ENCODE results near the gene PIEZO1. TPM values are rescaled to one million over a fixed set of nuclear protein-coding genes. Genes with fewer than 3 reads are reported as not detected.

Gene PIEZO1
- total and polyA plus RNA-seq, 9 of the 15 experiments (the other 6 are each of a cell fraction or from before 2014, with no cell fraction given): 3.6 to 432 (median 131) TPM

- no peak for TF ChIP-seq ZNF444 (CRISPR knock-in tag; IDR thresholded peaks at IDR 0.05)
- TF ChIP-seq TRIM28 (IDR thresholded peaks at IDR 0.05): no peak
- TF ChIP-seq SIN3A (IDR thresholded peaks at IDR 0.05; ENCODE audit: borderline replicate concordance in 2 of 2, control insufficient read depth in 1 of 2, low read depth in 2 of 2, low read length in 2 of 2): no peak
- no peak for TF ChIP-seq RFX1 (IDR thresholded peaks at IDR 0.05)
- no peak for TF ChIP-seq PHF20 (IDR thresholded peaks at IDR 0.05; ENCODE audit: partially characterized antibody)
- no peak for TF ChIP-seq NFRKB (IDR thresholded peaks at IDR 0.05; ENCODE audit: low read depth)
- no peak for TF ChIP-seq C11orf30 (IDR thresholded peaks at IDR 0.05; ENCODE audit: low read depth)
- TF ChIP-seq, protein P1, sequence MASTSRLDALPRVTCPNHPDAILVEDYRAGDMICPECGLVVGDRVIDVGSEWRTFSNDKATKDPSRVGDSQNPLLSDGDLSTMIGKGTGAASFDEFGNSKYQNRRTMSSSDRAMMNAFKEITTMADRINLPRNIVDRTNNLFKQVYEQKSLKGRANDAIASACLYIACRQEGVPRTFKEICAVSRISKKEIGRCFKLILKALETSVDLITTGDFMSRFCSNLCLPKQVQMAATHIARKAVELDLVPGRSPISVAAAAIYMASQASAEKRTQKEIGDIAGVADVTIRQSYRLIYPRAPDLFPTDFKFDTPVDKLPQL (IDR thresholded peaks at IDR 0.05; ENCODE audit: extremely low read depth, insufficient read length): no peak
- TF ChIP-seq, protein P2, sequence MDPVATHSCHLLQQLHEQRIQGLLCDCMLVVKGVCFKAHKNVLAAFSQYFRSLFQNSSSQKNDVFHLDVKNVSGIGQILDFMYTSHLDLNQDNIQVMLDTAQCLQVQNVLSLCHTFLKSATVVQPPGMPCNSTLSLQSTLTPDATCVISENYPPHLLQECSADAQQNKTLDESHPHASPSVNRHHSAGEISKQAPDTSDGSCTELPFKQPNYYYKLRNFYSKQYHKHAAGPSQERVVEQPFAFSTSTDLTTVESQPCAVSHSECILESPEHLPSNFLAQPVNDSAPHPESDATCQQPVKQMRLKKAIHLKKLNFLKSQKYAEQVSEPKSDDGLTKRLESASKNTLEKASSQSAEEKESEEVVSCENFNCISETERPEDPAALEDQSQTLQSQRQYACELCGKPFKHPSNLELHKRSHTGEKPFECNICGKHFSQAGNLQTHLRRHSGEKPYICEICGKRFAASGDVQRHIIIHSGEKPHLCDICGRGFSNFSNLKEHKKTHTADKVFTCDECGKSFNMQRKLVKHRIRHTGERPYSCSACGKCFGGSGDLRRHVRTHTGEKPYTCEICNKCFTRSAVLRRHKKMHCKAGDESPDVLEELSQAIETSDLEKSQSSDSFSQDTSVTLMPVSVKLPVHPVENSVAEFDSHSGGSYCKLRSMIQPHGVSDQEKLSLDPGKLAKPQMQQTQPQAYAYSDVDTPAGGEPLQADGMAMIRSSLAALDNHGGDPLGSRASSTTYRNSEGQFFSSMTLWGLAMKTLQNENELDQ (CRISPR knock-in tag; IDR thresholded peaks at IDR 0.05; ENCODE audit: borderline replicate concordance): no peak
- no peak for TF ChIP-seq SRSF3 (IDR thresholded peaks at IDR 0.05; ENCODE audit: insufficient read depth, low read length)
- TF ChIP-seq, protein P3, sequence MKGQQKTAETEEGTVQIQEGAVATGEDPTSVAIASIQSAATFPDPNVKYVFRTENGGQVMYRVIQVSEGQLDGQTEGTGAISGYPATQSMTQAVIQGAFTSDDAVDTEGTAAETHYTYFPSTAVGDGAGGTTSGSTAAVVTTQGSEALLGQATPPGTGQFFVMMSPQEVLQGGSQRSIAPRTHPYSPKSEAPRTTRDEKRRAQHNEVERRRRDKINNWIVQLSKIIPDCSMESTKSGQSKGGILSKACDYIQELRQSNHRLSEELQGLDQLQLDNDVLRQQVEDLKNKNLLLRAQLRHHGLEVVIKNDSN (CRISPR knock-in tag; IDR thresholded peaks at IDR 0.05): peak; percentile 36; the same call in 1 of the 2 replicates
- 0 out of 2 replicates have a peak, but pooled peaks have one; percentile 51 for TF ChIP-seq ZNF143 (CRISPR knock-in tag; IDR thresholded peaks at IDR 0.05)
- TF ChIP-seq NFIC (IDR thresholded peaks at IDR 0.05): peak; percentile 56
- no peak for TF ChIP-seq TEAD1 (CRISPR knock-in tag; IDR thresholded peaks at IDR 0.05)
- no peak for TF ChIP-seq DPF2 (IDR thresholded peaks at IDR 0.05)
- TF ChIP-seq YY1 (IDR thresholded peaks at IDR 0.05; ENCODE audit: borderline replicate concordance in 1 of 3, control insufficient read depth in 1 of 3, extremely low read depth in 1 of 3, insufficient read depth in 3 of 3, insufficient read length in 1 of 3, insufficient replicate concordance in 2 of 3, low read depth in 1 of 3, low read length in 2 of 3): peak in 1 of 3 experiments; percentile 30
- TF ChIP-seq ARNT (IDR thresholded peaks at IDR 0.05): no peak
- TF ChIP-seq PHF21A (IDR thresholded peaks at IDR 0.05; ENCODE audit: borderline replicate concordance, low read depth): no peak
- no peak; the same call in 1 of the 2 replicates for TF ChIP-seq CEBPG (CRISPR knock-in tag; IDR thresholded peaks at IDR 0.05)
- TF ChIP-seq CEBPG (tag; conservative IDR thresholded peaks at IDR 0.05 in 1 of 2, IDR thresholded peaks at IDR 0.05 in 1 of 2): no peak
- no peak for TF ChIP-seq ZNF3 (CRISPR knock-in tag; IDR thresholded peaks at IDR 0.05)
- TF ChIP-seq ZNF217 (CRISPR knock-in tag; IDR thresholded peaks at IDR 0.05): no peak
Measured at GRCh38 chr16:88706965-88707826, 77.8 kb downstream of the PIEZO1 start (continued).
